Endodermal cell (in vitro differentiated cells): ENCODE measurements around the gene SDR42E1. TPM values are rescaled to one million over a fixed set of nuclear protein-coding genes. Genes with fewer than 3 reads are reported as not detected.

Experiments
- DNase-seq: peaks from one replicate; pipeline ENCODE4 v3.0.0-alpha.2; 2017
- H3K27ac ChIP-seq: 2 replicates; pipeline ENCODE4 v1.5.1; 2013; ENCODE audit warnings: mild to moderate bottlenecking, low read depth, low read length, moderate library complexity
- H3K27me3 ChIP-seq: 2 replicates; pipeline ENCODE4 v1.6.1; 2013; ENCODE audit warnings: mild to moderate bottlenecking, low read length, moderate library complexity; ENCODE audit not compliant: insufficient read depth, control insufficient read depth, poor library complexity, severe bottlenecking
- H3K36me3 ChIP-seq: 2 replicates; pipeline ENCODE4 v1.7.0; 2013; ENCODE audit warnings: mild to moderate bottlenecking, low read length, moderate library complexity; ENCODE audit not compliant: control insufficient read depth, insufficient read depth
- H3K4me1 ChIP-seq: one replicate; pipeline ENCODE4 v1.7.0; 2013; ENCODE audit warnings: low read length; ENCODE audit not compliant: control insufficient read depth, insufficient read depth
- H3K4me3 ChIP-seq: 2 replicates; pipeline ENCODE4 v1.5.1; 2013; ENCODE audit warnings: mild to moderate bottlenecking, low read length, moderate library complexity
- H3K9ac ChIP-seq: 2 replicates; pipeline ENCODE4 v1.6.1; 2013; ENCODE audit warnings: mild to moderate bottlenecking, low read length, moderate library complexity; ENCODE audit not compliant: poor library complexity, severe bottlenecking; ENCODE audit errors: extremely low read depth
- H3K9me3 ChIP-seq: 2 replicates; pipeline ENCODE4 v1.6.1; 2013; ENCODE audit warnings: mild to moderate bottlenecking, low read length, moderate library complexity; ENCODE audit not compliant: control insufficient read depth
- H3K27ac Mint-ChIP-seq: 2 replicates; pipeline ENCODE4 v1.8.0; 2020; ENCODE audit warnings: mixed read lengths
- H3K27me3 Mint-ChIP-seq: 2 replicates; pipeline ENCODE4 v1.8.0; 2021; ENCODE audit warnings: mild to moderate bottlenecking, mixed read lengths; ENCODE audit not compliant: insufficient read depth
- H3K36me3 Mint-ChIP-seq: 2 replicates; pipeline ENCODE4 v1.8.0; 2020; ENCODE audit warnings: low read depth, mixed read lengths
- H3K4me1 Mint-ChIP-seq: 2 replicates; pipeline ENCODE4 v1.8.0; 2020; ENCODE audit warnings: mixed read lengths
- H3K4me3 Mint-ChIP-seq: 2 replicates; pipeline ENCODE4 v1.8.0; 2020; ENCODE audit warnings: mild to moderate bottlenecking, moderate library complexity, mixed read lengths
- H3K9me3 Mint-ChIP-seq: 2 replicates; pipeline ENCODE4 v1.8.0; 2020; ENCODE audit warnings: mild to moderate bottlenecking, mixed read lengths
- CTCF ChIP-seq: fragments of 200-600 bp; sonication (generic); conservative IDR thresholded peaks from 2 replicates; pipeline ENCODE4 v1.5.0; 2021; ENCODE audit warnings: antibody characterized with exemption, mild to moderate bottlenecking
- WGBS, 2 experiments: methylation state at CpG; one replicate each; pipeline versions ENCODE4 v1.1.5 to v1.1.7; 2013; ENCODE audit warnings: missing lambda C conversion rate in 2 of 2, mixed read lengths in 1 of 2; ENCODE audit not compliant: insufficient coverage in 1 of 2, insufficient read length in 1 of 2; 5-methylcytosine and 5-hydroxymethylcytosine counted together
- total RNA-seq, 2 donors: library from RNA; stranded (reverse); fragmentation: NEBNext Ultra II Directional in 1 of 2; extraction: Animal tissue kit (Norgen Biotek cat#: 25700) in 1 of 2; gene quantifications; 2 replicates in 1 of 2; 3 replicates in 1 of 2; pipeline ENCODE4 v1.2.1, GENCODE V29; 2021

SDR42E1 gene
- total RNA-seq, 2 donors from 2014 or later, result 0.15 TPM; not detected in 1

GRCh38 chr16:82056550-82056896 lies 45.3 kb upstream of the SDR42E1 start:
- Histone ChIP-seq H3K27ac (no peak overlapping the region), H3K36me3 (no peaks in the 10 kb centered on the region), H3K4me3 (no peak overlapping the region), H3K27me3 (no peaks in the 10 kb centered on the region), H3K9me3 (no peaks in the 10 kb centered on the region), H3K9ac (no peak overlapping the region), H3K4me1 (no peaks in the 10 kb centered on the region)
- Mint-ChIP-seq H3K9me3 (no peaks in the 10 kb centered on the region), H3K27me3 (peaks cover 4% of the 10 kb centered on the region), H3K27ac (peak overlapping the region; percentile 16), H3K4me1 (peaks cover 13% of the 10 kb centered on the region), H3K4me3 (no peak overlapping the region), H3K36me3 (no peaks in the 10 kb centered on the region)
- 76% methylated on average over 2 of the region's 3 CpGs; no CpG with 5 or more reads in 1 of the 2 experiments for WGBS, 2 experiments
- no peak for TF ChIP-seq CTCF
- no peak for DNase-seq

GRCh38 chr16:82055728-82056549 lies 44.7 kb upstream of the SDR42E1 start:
- H3K4me1 ChIP-seq, result no peaks in the 10 kb centered on the region
- H3K9me3 Mint-ChIP-seq, result no peaks in the 10 kb centered on the region

GRCh38 chr16:82055117-82055516 lies 43.8 kb upstream of the SDR42E1 start:
- Mint-ChIP-seq H3K27me3 (peaks cover 4% of the 10 kb centered on the region), H3K9me3 (no peaks in the 10 kb centered on the region), H3K36me3 (no peaks in the 10 kb centered on the region), H3K27ac (no peak overlapping the region), H3K4me3 (no peak overlapping the region), H3K4me1 (peaks cover 26% of the 10 kb centered on the region)
- Histone ChIP-seq H3K27ac (no peak overlapping the region), H3K27me3 (no peaks in the 10 kb centered on the region), H3K36me3 (no peaks in the 10 kb centered on the region), H3K4me3 (no peak overlapping the region), H3K4me1 (no peaks in the 10 kb centered on the region), H3K9me3 (no peaks in the 10 kb centered on the region), H3K9ac (no peak overlapping the region)
- no peak for TF ChIP-seq CTCF
- DNase-seq, result no peak
- WGBS, 2 experiments, result 100% methylated on average over 3 of the region's 3 CpGs; no CpG with 5 or more reads in 1 of the 2 experiments

More at GRCh38 chr16:82055728-82056549, 44.7 kb upstream of the SDR42E1 start:
- Histone ChIP-seq H3K4me3 (no peak overlapping the region), H3K27me3 (no peaks in the 10 kb centered on the region), H3K27ac (no peak overlapping the region), H3K9ac (no peak overlapping the region), H3K9me3 (no peaks in the 10 kb centered on the region), H3K36me3 (no peaks in the 10 kb centered on the region)
- peaks cover 4% of the 10 kb centered on the region for H3K27me3 Mint-ChIP-seq
- H3K27ac Mint-ChIP-seq, result peak overlapping the region; percentile 16
- TF ChIP-seq CTCF, result no peak
- no peak for DNase-seq
- H3K4me3 Mint-ChIP-seq, result no peak overlapping the region
- peaks cover 19% of the 10 kb centered on the region for H3K4me1 Mint-ChIP-seq
- WGBS, 2 experiments, result 87 to 90% methylated on average over 6 to 8 of the region's 8 CpGs
- H3K36me3 Mint-ChIP-seq, result no peaks in the 10 kb centered on the region
